ENCODE results near the gene ATXN1.

DNA sequence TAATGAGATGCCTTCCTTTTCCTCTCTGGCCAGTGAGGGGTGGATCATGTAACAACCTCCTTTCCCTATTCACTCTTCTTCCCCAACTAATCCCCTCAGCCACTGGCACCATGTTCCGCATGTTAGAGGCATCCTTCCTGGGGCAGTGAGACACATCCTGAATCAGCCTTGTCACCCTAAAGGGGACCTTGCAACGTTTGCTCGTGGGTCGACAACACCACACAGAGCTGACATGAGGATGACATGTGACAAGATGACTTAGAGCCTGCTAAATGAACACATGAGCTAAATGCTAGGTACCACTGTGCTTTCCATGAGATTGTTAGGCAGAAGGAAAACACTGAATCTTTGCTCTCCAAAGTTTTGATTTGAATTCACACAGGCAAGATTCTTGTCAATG lies 129.2 kb downstream of the ATXN1 start:
- TF ChIP-seq FOSL2 (IDR thresholded peaks at IDR 0.05; ENCODE audit: borderline replicate concordance, low read depth) (no peak), POLR2AphosphoS5 (IDR thresholded peaks at IDR 0.05; ENCODE audit: low read depth, low read length) (no peak), NFIC (IDR thresholded peaks at IDR 0.05; ENCODE audit: borderline replicate concordance) (no peak), GABPA (IDR thresholded peaks at IDR 0.05; ENCODE audit: low read depth) (no peak), RAD21 (IDR thresholded peaks at IDR 0.05; ENCODE audit: low read length) (no peak), SIN3A (IDR thresholded peaks at IDR 0.05; ENCODE audit: borderline replicate concordance, low read depth, low read length) (no peak), TEAD4 (IDR thresholded peaks at IDR 0.05; ENCODE audit: borderline replicate concordance, insufficient read depth) (no peak)
- TF ChIP-seq, protein P1, sequence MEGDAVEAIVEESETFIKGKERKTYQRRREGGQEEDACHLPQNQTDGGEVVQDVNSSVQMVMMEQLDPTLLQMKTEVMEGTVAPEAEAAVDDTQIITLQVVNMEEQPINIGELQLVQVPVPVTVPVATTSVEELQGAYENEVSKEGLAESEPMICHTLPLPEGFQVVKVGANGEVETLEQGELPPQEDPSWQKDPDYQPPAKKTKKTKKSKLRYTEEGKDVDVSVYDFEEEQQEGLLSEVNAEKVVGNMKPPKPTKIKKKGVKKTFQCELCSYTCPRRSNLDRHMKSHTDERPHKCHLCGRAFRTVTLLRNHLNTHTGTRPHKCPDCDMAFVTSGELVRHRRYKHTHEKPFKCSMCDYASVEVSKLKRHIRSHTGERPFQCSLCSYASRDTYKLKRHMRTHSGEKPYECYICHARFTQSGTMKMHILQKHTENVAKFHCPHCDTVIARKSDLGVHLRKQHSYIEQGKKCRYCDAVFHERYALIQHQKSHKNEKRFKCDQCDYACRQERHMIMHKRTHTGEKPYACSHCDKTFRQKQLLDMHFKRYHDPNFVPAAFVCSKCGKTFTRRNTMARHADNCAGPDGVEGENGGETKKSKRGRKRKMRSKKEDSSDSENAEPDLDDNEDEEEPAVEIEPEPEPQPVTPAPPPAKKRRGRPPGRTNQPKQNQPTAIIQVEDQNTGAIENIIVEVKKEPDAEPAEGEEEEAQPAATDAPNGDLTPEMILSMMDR (IDR thresholded peaks at IDR 0.05), result no peak
- TF ChIP-seq, protein P2, sequence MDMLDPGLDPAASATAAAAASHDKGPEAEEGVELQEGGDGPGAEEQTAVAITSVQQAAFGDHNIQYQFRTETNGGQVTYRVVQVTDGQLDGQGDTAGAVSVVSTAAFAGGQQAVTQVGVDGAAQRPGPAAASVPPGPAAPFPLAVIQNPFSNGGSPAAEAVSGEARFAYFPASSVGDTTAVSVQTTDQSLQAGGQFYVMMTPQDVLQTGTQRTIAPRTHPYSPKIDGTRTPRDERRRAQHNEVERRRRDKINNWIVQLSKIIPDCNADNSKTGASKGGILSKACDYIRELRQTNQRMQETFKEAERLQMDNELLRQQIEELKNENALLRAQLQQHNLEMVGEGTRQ (IDR thresholded peaks at IDR 0.05; ENCODE audit: borderline replicate concordance, low read depth, low read length), result no peak
- TF ChIP-seq, protein P3, sequence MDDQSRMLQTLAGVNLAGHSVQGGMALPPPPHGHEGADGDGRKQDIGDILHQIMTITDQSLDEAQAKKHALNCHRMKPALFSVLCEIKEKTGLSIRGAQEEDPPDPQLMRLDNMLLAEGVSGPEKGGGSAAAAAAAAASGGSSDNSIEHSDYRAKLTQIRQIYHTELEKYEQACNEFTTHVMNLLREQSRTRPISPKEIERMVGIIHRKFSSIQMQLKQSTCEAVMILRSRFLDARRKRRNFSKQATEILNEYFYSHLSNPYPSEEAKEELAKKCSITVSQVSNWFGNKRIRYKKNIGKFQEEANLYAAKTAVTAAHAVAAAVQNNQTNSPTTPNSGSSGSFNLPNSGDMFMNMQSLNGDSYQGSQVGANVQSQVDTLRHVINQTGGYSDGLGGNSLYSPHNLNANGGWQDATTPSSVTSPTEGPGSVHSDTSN (IDR thresholded peaks at IDR 0.05), result no peak
- TF ChIP-seq, protein P4, sequence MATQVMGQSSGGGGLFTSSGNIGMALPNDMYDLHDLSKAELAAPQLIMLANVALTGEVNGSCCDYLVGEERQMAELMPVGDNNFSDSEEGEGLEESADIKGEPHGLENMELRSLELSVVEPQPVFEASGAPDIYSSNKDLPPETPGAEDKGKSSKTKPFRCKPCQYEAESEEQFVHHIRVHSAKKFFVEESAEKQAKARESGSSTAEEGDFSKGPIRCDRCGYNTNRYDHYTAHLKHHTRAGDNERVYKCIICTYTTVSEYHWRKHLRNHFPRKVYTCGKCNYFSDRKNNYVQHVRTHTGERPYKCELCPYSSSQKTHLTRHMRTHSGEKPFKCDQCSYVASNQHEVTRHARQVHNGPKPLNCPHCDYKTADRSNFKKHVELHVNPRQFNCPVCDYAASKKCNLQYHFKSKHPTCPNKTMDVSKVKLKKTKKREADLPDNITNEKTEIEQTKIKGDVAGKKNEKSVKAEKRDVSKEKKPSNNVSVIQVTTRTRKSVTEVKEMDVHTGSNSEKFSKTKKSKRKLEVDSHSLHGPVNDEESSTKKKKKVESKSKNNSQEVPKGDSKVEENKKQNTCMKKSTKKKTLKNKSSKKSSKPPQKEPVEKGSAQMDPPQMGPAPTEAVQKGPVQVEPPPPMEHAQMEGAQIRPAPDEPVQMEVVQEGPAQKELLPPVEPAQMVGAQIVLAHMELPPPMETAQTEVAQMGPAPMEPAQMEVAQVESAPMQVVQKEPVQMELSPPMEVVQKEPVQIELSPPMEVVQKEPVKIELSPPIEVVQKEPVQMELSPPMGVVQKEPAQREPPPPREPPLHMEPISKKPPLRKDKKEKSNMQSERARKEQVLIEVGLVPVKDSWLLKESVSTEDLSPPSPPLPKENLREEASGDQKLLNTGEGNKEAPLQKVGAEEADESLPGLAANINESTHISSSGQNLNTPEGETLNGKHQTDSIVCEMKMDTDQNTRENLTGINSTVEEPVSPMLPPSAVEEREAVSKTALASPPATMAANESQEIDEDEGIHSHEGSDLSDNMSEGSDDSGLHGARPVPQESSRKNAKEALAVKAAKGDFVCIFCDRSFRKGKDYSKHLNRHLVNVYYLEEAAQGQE (IDR thresholded peaks at IDR 0.05; ENCODE audit: low read depth, low read length), result no peak
- TF ChIP-seq, protein P5, sequence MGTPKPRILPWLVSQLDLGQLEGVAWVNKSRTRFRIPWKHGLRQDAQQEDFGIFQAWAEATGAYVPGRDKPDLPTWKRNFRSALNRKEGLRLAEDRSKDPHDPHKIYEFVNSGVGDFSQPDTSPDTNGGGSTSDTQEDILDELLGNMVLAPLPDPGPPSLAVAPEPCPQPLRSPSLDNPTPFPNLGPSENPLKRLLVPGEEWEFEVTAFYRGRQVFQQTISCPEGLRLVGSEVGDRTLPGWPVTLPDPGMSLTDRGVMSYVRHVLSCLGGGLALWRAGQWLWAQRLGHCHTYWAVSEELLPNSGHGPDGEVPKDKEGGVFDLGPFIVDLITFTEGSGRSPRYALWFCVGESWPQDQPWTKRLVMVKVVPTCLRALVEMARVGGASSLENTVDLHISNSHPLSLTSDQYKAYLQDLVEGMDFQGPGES (IDR thresholded peaks at IDR 0.05; ENCODE audit: low read depth, low read length), result no peak

Data from SK-N-SH (cell line).